Endothelial cell of umbilical vein (primary cell): ENCODE results near the gene USH2A. TPM values are rescaled to one million over a fixed set of nuclear protein-coding genes. Genes with fewer than 3 reads are reported as not detected.

Experiments used
- BruUV-seq: library from RNA; stranded (reverse); fragments of 400-500 nt; replicated peaks from 2 replicates; lab custom pipeline; 2021; lab: Mats Ljungman, UMichigan
- CTCF ChIA-PET: fragments of 300-600, 350-600 bp; sonication (Branson Sonifier 250); formaldehyde crosslinking; loops from one replicate; lab custom pipeline; 2021; ENCODE audit warnings: antibody characterized with exemption, inconsistent platforms; lab: Charles Lee
- POLR2A ChIA-PET: fragments of 300-600, 350-600 bp; sonication (Branson Sonifier 250); formaldehyde crosslinking; loops from one replicate; lab custom pipeline; 2021; ENCODE audit warnings: antibody characterized with exemption, inconsistent platforms; lab: Charles Lee
- DNase-seq: peaks from one replicate; pipeline ENCODE4 v3.0.0-alpha.2; 2011; ENCODE audit warnings: low read depth, low spot score
- FAIRE-seq: peaks from 2 replicates; lab custom pipeline; 2011; peaks lifted over from hg19 to GRCh38; lab: Jason Lieb, UNC
- H2AFZ ChIP-seq: 2 replicates; pipeline ENCODE4 v1.6.0; 2012; ENCODE audit warnings: low read depth, low read length, control low read depth, inconsistent platforms
- H3K27ac ChIP-seq: 2 replicates; pipeline ENCODE4 v1.5.1; 2011; ENCODE audit warnings: low read depth, mild to moderate bottlenecking, control low read depth, low read length, moderate library complexity; ENCODE audit not compliant: insufficient read depth
- H3K27me3 ChIP-seq, 2 experiments: 2 replicates each; pipeline versions ENCODE4 v1.6.0 to v1.6.1; 2011; ENCODE audit warnings: low read length in 2 of 2, mixed read lengths in 1 of 2; ENCODE audit not compliant: control insufficient read depth in 2 of 2, insufficient read depth in 2 of 2
- H3K36me3 ChIP-seq, 2 experiments: 2 replicates in 1 of 2; 3 replicates in 1 of 2; pipeline ENCODE4 v1.5.1; 2011; ENCODE audit warnings: low read length in 2 of 2, mild to moderate bottlenecking in 1 of 2, moderate library complexity in 1 of 2; ENCODE audit not compliant: control insufficient read depth in 2 of 2, insufficient read depth in 2 of 2; ENCODE audit errors: extremely low read depth in 1 of 2
- H3K4me1 ChIP-seq: 3 replicates; pipeline ENCODE4 v1.5.1; 2011; ENCODE audit warnings: mild to moderate bottlenecking, low read length; ENCODE audit not compliant: control insufficient read depth, insufficient read depth; ENCODE audit errors: extremely low read depth
- H3K4me2 ChIP-seq: 2 replicates; pipeline ENCODE4 v1.6.1; 2011; ENCODE audit warnings: low read length, control low read depth, mixed read lengths; ENCODE audit not compliant: insufficient read depth
- H3K4me3 ChIP-seq, 3 experiments: fragments of 200-600 bp in 1 of 3; sonication (generic), shearing (Covaris generic) in 1 of 3; replicated peaks in 1 of 3; 2 replicates each; pipeline ENCODE4 v1.5.1; 2011 to 2016; ENCODE audit warnings: control low read depth in 3 of 3, low read length in 3 of 3, mild to moderate bottlenecking in 2 of 3, inconsistent platforms in 1 of 3, low read depth in 1 of 3, moderate library complexity in 1 of 3; ENCODE audit not compliant: insufficient read depth in 1 of 3
- H3K79me2 ChIP-seq: 2 replicates; pipeline ENCODE4 v1.6.0; 2012; ENCODE audit warnings: low read length, inconsistent platforms; ENCODE audit not compliant: control insufficient read depth, insufficient read depth
- H3K9ac ChIP-seq: replicated peaks from 2 replicates; pipeline ENCODE3; 2011; ENCODE audit warnings: low read length, control low read depth; ENCODE audit not compliant: insufficient read depth; ENCODE audit errors: extremely low read depth
- H3K9me1 ChIP-seq: replicated peaks from 3 replicates; pipeline ENCODE4 v1.6.0; 2011; ENCODE audit warnings: mild to moderate bottlenecking, low read length; ENCODE audit not compliant: control insufficient read depth, insufficient read depth; ENCODE audit errors: extremely low read depth
- H3K9me3 ChIP-seq: replicated peaks from 2 replicates; pipeline ENCODE4 v1.5.1; 2012; ENCODE audit warnings: low read length, inconsistent platforms; ENCODE audit not compliant: control insufficient read depth, insufficient read depth
- H4K20me1 ChIP-seq: replicated peaks from 2 replicates; pipeline ENCODE3; 2011; ENCODE audit warnings: mild to moderate bottlenecking, low read length; ENCODE audit not compliant: control insufficient read depth, insufficient read depth; ENCODE audit errors: extremely low read depth
- EZH2 ChIP-seq: IDR thresholded peaks from 2 replicates; pipeline ENCODE4 v1.6.1; 2012; ENCODE audit warnings: borderline replicate concordance, low read depth, mild to moderate bottlenecking, moderate library complexity, low read length, inconsistent platforms; ENCODE audit not compliant: severe bottlenecking
- GATA2 ChIP-seq: IDR thresholded peaks from 2 replicates; pipeline ENCODE4 v1.7.0; 2011; ENCODE audit warnings: low read depth, mild to moderate bottlenecking, moderate library complexity, mixed read lengths, low read length; ENCODE audit not compliant: insufficient read length, insufficient read depth
- JUN ChIP-seq: IDR thresholded peaks from 2 replicates; pipeline ENCODE4 v1.6.1; 2011; ENCODE audit warnings: borderline replicate concordance, low read depth; ENCODE audit not compliant: insufficient read length, insufficient read depth
- POLR2A ChIP-seq: IDR thresholded peaks from 2 replicates; pipeline ENCODE4 v1.6.1; 2012; ENCODE audit warnings: low read depth, mild to moderate bottlenecking, control low read depth, low read length
- dilution Hi-C: fragments of 300-500 bp; cut with MboI; formaldehyde crosslinking; loops from one replicate; pipeline ENCODE4 v1.15.0; 2019; ENCODE audit warnings: low sequenced_read_pairs; ENCODE audit not compliant: extremely low pct_ligation_motif_present
- intact Hi-C: fragments of 100-400 bp; cut with micrococcal nuclease; formaldehyde crosslinking; loops from one replicate; pipeline ENCODE4 v1.10.0; 2022
- polyA plus RNA-seq, 4 experiments: library from polyadenylated mRNA; depleted of rRNA in 3 of 4; stranded (reverse) in 3 of 4; unstranded in 1 of 4; fragments of >200 nt; gene quantifications; 2 replicates each; pipeline versions ENCODE4 v1.2.1 to v1.2.3, GENCODE V29; 2011 to 2012; ENCODE audit warnings: missing spikeins in 1 of 4
- total RNA-seq: library from RNA; stranded (reverse); gene quantifications from 2 replicates; pipeline ENCODE4 v1.2.3, GENCODE V29; 2021
- TF ChIP-seq, protein P1 (sequence below), 2 donors: IDR thresholded peaks; 1 replicate in 1 of 2; 2 replicates in 1 of 2; pipeline ENCODE4 v1.5.1; 2011; ENCODE audit warnings: low read length in 2 of 2, mild to moderate bottlenecking in 2 of 2, moderate library complexity in 2 of 2, control low read depth in 1 of 2, inconsistent platforms in 1 of 2, low read depth in 1 of 2; ENCODE audit not compliant: insufficient read depth in 1 of 2; ENCODE audit errors: extremely low read depth in 1 of 2

USH2A gene
- total and polyA plus RNA-seq, 2 donors (not counting 3 experiments of a cell fraction or from before 2014, with no cell fraction given) = not detected

DNA sequence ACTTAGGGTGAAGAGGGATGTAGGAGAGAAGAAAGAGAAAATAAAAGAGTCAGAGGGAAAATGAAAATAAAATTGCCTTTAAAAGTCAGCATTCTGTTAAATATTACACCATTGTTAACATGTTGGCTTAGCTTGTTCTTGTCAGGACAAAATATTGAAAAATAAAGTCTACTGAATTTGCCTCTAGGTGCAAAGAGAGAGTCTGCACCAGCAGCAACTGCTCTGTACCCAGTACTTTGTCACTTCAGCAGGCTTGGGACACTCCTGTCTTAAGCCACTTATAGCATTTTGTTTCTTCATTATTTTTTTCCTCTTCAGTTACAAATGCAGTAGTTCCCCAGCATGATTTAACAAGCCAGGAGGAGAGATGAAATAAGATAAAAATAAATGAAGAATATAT is 11.0 kb upstream of the USH2A start:
- no peaks in the 10 kb centered on the region for H3K4me1 ChIP-seq
- no TSS peak for BruUV-seq
- DNase-seq (no peak), FAIRE-seq (no peak)
- no peaks in the 10 kb centered on the region for H3K79me2 ChIP-seq
- no peaks in the 10 kb centered on the region for H3K9me1 ChIP-seq
- H3K9me3 ChIP-seq = no peaks in the 10 kb centered on the region
- no peak overlapping the region for H3K4me3 ChIP-seq
- H2AFZ ChIP-seq = no peak overlapping the region
- intact Hi-C loops = no loop called here
- dilution Hi-C loops = no loop called here
- no peaks in the 10 kb centered on the region for H4K20me1 ChIP-seq
- TF ChIP-seq, protein P1, sequence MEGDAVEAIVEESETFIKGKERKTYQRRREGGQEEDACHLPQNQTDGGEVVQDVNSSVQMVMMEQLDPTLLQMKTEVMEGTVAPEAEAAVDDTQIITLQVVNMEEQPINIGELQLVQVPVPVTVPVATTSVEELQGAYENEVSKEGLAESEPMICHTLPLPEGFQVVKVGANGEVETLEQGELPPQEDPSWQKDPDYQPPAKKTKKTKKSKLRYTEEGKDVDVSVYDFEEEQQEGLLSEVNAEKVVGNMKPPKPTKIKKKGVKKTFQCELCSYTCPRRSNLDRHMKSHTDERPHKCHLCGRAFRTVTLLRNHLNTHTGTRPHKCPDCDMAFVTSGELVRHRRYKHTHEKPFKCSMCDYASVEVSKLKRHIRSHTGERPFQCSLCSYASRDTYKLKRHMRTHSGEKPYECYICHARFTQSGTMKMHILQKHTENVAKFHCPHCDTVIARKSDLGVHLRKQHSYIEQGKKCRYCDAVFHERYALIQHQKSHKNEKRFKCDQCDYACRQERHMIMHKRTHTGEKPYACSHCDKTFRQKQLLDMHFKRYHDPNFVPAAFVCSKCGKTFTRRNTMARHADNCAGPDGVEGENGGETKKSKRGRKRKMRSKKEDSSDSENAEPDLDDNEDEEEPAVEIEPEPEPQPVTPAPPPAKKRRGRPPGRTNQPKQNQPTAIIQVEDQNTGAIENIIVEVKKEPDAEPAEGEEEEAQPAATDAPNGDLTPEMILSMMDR (IDR thresholded peaks at IDR 0.05; ENCODE audit: extremely low read depth in 1 of 2, insufficient read depth in 1 of 2, low read depth in 1 of 2, low read length in 2 of 2) = no peak
- H3K36me3 ChIP-seq = no peaks in the 10 kb centered on the region
- no peak overlapping the region for H3K9ac ChIP-seq
- no peaks in the 10 kb centered on the region for H3K27me3 ChIP-seq
- ChIA-PET POLR2A (no interaction called here), CTCF (no interaction called here)
- no peak overlapping the region for H3K27ac ChIP-seq
- H3K4me2 ChIP-seq = no peak overlapping the region

DNA sequence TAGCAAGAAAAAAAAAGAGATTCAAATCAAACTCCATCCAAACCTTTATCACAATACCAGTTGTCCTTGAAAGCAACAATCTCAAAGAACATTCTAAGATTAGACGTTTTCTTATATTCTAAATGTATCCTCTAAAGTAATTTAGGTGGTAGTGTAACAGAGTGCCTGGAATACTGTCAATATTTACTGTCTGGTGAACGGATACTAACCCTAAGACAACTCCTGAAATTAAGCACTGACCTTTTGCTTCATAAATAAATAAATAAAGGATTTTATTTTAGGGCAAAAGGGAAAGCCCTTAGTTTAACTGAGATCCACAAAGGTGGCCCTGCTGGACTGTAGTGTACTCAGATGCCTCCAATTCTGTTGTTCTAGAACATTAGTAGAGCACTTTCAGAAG is 9.9 kb upstream of the USH2A start:
- BruUV-seq = no TSS peak
- intact Hi-C loops = no loop called here
- Histone ChIP-seq H3K9ac (no peak overlapping the region), H3K9me3 (peaks cover 5% of the 10 kb centered on the region), H3K4me3 (no peak overlapping the region), H3K4me2 (no peak overlapping the region), H3K9me1 (no peaks in the 10 kb centered on the region), H2AFZ (no peak overlapping the region), H3K79me2 (no peaks in the 10 kb centered on the region), H3K27ac (no peak overlapping the region), H3K27me3 (no peaks in the 10 kb centered on the region), H3K36me3 (no peaks in the 10 kb centered on the region), H3K4me1 (no peaks in the 10 kb centered on the region), H4K20me1 (no peaks in the 10 kb centered on the region)
- TF ChIP-seq JUN (no peak), GATA2 (no peak), EZH2 (no peak), POLR2A (no peak)
- DNase-seq (no peak), FAIRE-seq (no peak)
- ChIA-PET POLR2A (no interaction called here), CTCF (no interaction called here)
- dilution Hi-C loops = no loop called here
